Activated naive CD8-positive, alpha-beta T cell treated with anti-CD3 and anti-CD28 coated beads, Interleukin-2, amount 50 U/mL, for 24 hours (primary cell): ENCODE data around the gene PPOX.

Source experiments
- ATAC-seq: fragments of 150-1000 bp; cut with Tn5 transposase; one replicate; pipeline ENCODE4 v1.10.0; 2021
- DNase-seq: peaks from one replicate; pipeline ENCODE4 v3.0.0; 2021
- H3K27ac Mint-ChIP-seq: one replicate; pipeline ENCODE4 v1.8.0; 2021; ENCODE audit warnings: mild to moderate bottlenecking, mixed read lengths
- H3K27me3 Mint-ChIP-seq: one replicate; pipeline ENCODE4 v1.8.0; 2021; ENCODE audit warnings: mixed read lengths
- H3K36me3 Mint-ChIP-seq: one replicate; pipeline ENCODE4 v1.8.0; 2021; ENCODE audit warnings: low read depth, mixed read lengths
- H3K4me1 Mint-ChIP-seq: one replicate; pipeline ENCODE4 v1.8.0; 2021; ENCODE audit warnings: mixed read lengths
- H3K4me3 Mint-ChIP-seq: one replicate; pipeline ENCODE4 v1.8.0; 2021; ENCODE audit warnings: mild to moderate bottlenecking, moderate library complexity, mixed read lengths
- H3K9me3 Mint-ChIP-seq: one replicate; pipeline ENCODE4 v1.8.0; 2021; ENCODE audit warnings: mixed read lengths

The PPOX gene

GRCh38 chr1:161177112-161177935 is 11.1 kb downstream of the PPOX start, which contains the start of gene B4GALT3:
Gene B4GALT3, minus strand, starts transcription at chr1:161177507. Its CDS starts 1,447 bp downstream, at chr1:161176060.
- Mint-ChIP-seq H3K4me1 (peaks cover 62% of the 10 kb centered on the region), H3K9me3 (no peaks in the 10 kb centered on the region), H3K27me3 (no peaks in the 10 kb centered on the region), H3K27ac (peak within 1 kb of the TSS; percentile 96), H3K36me3 (peaks cover 23% of the 10 kb centered on the region), H3K4me3 (peak within 1 kb of the TSS; percentile 96)
- ATAC-seq (peak; percentile 85), DNase-seq (peak; percentile 98)

- no peak for ATAC-seq
- Mint-ChIP-seq H3K4me3 (peak overlapping the region; percentile 96), H3K9me3 (no peaks in the 10 kb centered on the region)
Measured at GRCh38 chr1:161177936-161178244, 11.7 kb downstream of the PPOX start.

GRCh38 chr1:161179698-161180097 is 13.5 kb downstream of the PPOX start:
- DNase-seq: no peak
- Mint-ChIP-seq H3K36me3 (peaks cover 7% of the 10 kb centered on the region), H3K4me3 (no peak overlapping the region), H3K27ac (no peak overlapping the region), H3K27me3 (no peaks in the 10 kb centered on the region), H3K4me1 (peaks cover 71% of the 10 kb centered on the region), H3K9me3 (no peaks in the 10 kb centered on the region)
- no peak for ATAC-seq

More at GRCh38 chr1:161177936-161178244, 11.7 kb downstream of the PPOX start:
- Mint-ChIP-seq H3K27me3 (no peaks in the 10 kb centered on the region), H3K27ac (peak overlapping the region; percentile 96), H3K4me1 (peaks cover 64% of the 10 kb centered on the region), H3K36me3 (peaks cover 19% of the 10 kb centered on the region)
- DNase-seq: no peak

GRCh38 chr1:161180639-161181038 is 14.4 kb downstream of the PPOX start:
- ATAC-seq (no peak), DNase-seq (no peak)
- H3K4me1 Mint-ChIP-seq: peaks cover 74% of the 10 kb centered on the region
- peaks cover 5% of the 10 kb centered on the region for H3K36me3 Mint-ChIP-seq
- no peaks in the 10 kb centered on the region for H3K9me3 Mint-ChIP-seq
- H3K4me3 Mint-ChIP-seq: no peak overlapping the region
- H3K27me3 Mint-ChIP-seq: no peaks in the 10 kb centered on the region
- H3K27ac Mint-ChIP-seq: no peak overlapping the region

GRCh38 chr1:161182214-161182613 is 16.0 kb downstream of the PPOX start:
- Mint-ChIP-seq H3K27me3 (no peaks in the 10 kb centered on the region), H3K4me3 (peak overlapping the region; percentile 22), H3K36me3 (no peaks in the 10 kb centered on the region), H3K9me3 (no peaks in the 10 kb centered on the region), H3K27ac (peak overlapping the region; percentile 92), H3K4me1 (peaks cover 78% of the 10 kb centered on the region)
- peak; percentile 79 for ATAC-seq
- peak; percentile 53 for DNase-seq

GRCh38 chr1:161185282-161185682 is 19.1 kb downstream of the PPOX start:
- peak; percentile 68 for DNase-seq
- Mint-ChIP-seq H3K9me3 (no peaks in the 10 kb centered on the region), H3K4me3 (peak overlapping the region; percentile 67), H3K4me1 (peaks cover 80% of the 10 kb centered on the region), H3K27ac (peak overlapping the region; percentile 91), H3K36me3 (no peaks in the 10 kb centered on the region), H3K27me3 (no peaks in the 10 kb centered on the region)
- peak; percentile 58 for ATAC-seq

- no peak for ATAC-seq
Measured at GRCh38 chr1:161185732-161186311, 19.6 kb downstream of the PPOX start.

GRCh38 chr1:161187311-161187710 is 21.1 kb downstream of the PPOX start:
- H3K36me3 Mint-ChIP-seq: no peaks in the 10 kb centered on the region
- H3K27ac Mint-ChIP-seq: peak overlapping the region; percentile 44
- DNase-seq (no peak), ATAC-seq (no peak)
- H3K4me1 Mint-ChIP-seq: peaks cover 61% of the 10 kb centered on the region
- H3K27me3 Mint-ChIP-seq: no peaks in the 10 kb centered on the region
- no peaks in the 10 kb centered on the region for H3K9me3 Mint-ChIP-seq
- H3K4me3 Mint-ChIP-seq: no peak overlapping the region

More at GRCh38 chr1:161185732-161186311, 19.6 kb downstream of the PPOX start:
- H3K27ac Mint-ChIP-seq: peak overlapping the region; percentile 91
- no peaks in the 10 kb centered on the region for H3K27me3 Mint-ChIP-seq
- no peaks in the 10 kb centered on the region for H3K36me3 Mint-ChIP-seq
- no peaks in the 10 kb centered on the region for H3K9me3 Mint-ChIP-seq
- peaks cover 74% of the 10 kb centered on the region for H3K4me1 Mint-ChIP-seq
- DNase-seq: peak; percentile 31
- H3K4me3 Mint-ChIP-seq: peak overlapping the region; percentile 67

- H3K27ac Mint-ChIP-seq: peak overlapping the region; percentile 27
- no peak for DNase-seq
- ATAC-seq: no peak
- H3K4me3 Mint-ChIP-seq: no peak overlapping the region
- H3K27me3 Mint-ChIP-seq: no peaks in the 10 kb centered on the region
- H3K4me1 Mint-ChIP-seq: peaks cover 57% of the 10 kb centered on the region
- H3K36me3 Mint-ChIP-seq: no peaks in the 10 kb centered on the region
- no peaks in the 10 kb centered on the region for H3K9me3 Mint-ChIP-seq
Measured at GRCh38 chr1:161188381-161188780, 22.2 kb downstream of the PPOX start.

GRCh38 chr1:161189036-161189435 is 22.8 kb downstream of the PPOX start:
- H3K4me3 Mint-ChIP-seq: no peak overlapping the region
- no peak for DNase-seq
- no peaks in the 10 kb centered on the region for H3K9me3 Mint-ChIP-seq
- peaks cover 53% of the 10 kb centered on the region for H3K4me1 Mint-ChIP-seq
- no peaks in the 10 kb centered on the region for H3K36me3 Mint-ChIP-seq
- ATAC-seq: no peak
- no peaks in the 10 kb centered on the region for H3K27me3 Mint-ChIP-seq
- H3K27ac Mint-ChIP-seq: no peak overlapping the region

GRCh38 chr1:161190962-161191521 is 24.8 kb downstream of the PPOX start:
- ATAC-seq (no peak), DNase-seq (no peak)
- no peaks in the 10 kb centered on the region for H3K27me3 Mint-ChIP-seq
- H3K36me3 Mint-ChIP-seq: no peaks in the 10 kb centered on the region
- H3K9me3 Mint-ChIP-seq: no peaks in the 10 kb centered on the region
- peaks cover 50% of the 10 kb centered on the region for H3K4me1 Mint-ChIP-seq
- no peak overlapping the region for H3K27ac Mint-ChIP-seq
- no peak overlapping the region for H3K4me3 Mint-ChIP-seq

- Mint-ChIP-seq H3K9me3 (no peaks in the 10 kb centered on the region), H3K27me3 (no peaks in the 10 kb centered on the region), H3K36me3 (no peaks in the 10 kb centered on the region), H3K4me3 (no peak overlapping the region), H3K4me1 (peaks cover 42% of the 10 kb centered on the region), H3K27ac (no peak overlapping the region)
- no peak for ATAC-seq
- no peak for DNase-seq
Measured at GRCh38 chr1:161191971-161192370, 25.7 kb downstream of the PPOX start.

GRCh38 chr1:161192476-161193465 is 26.5 kb downstream of the PPOX start:
- no peak overlapping the region for H3K4me3 Mint-ChIP-seq
- ATAC-seq (peak; percentile 87), DNase-seq (peak; percentile 62)
- H3K4me1 Mint-ChIP-seq: peaks cover 34% of the 10 kb centered on the region
- H3K27me3 Mint-ChIP-seq: no peaks in the 10 kb centered on the region
- H3K36me3 Mint-ChIP-seq: no peaks in the 10 kb centered on the region
- H3K9me3 Mint-ChIP-seq: no peaks in the 10 kb centered on the region
- H3K27ac Mint-ChIP-seq: peak overlapping the region; percentile 24

- no peak overlapping the region for H3K4me3 Mint-ChIP-seq
- peaks cover 29% of the 10 kb centered on the region for H3K4me1 Mint-ChIP-seq
- no peak for DNase-seq
- no peaks in the 10 kb centered on the region for H3K9me3 Mint-ChIP-seq
- no peak for ATAC-seq
- no peaks in the 10 kb centered on the region for H3K36me3 Mint-ChIP-seq
- no peaks in the 10 kb centered on the region for H3K27me3 Mint-ChIP-seq
- no peak overlapping the region for H3K27ac Mint-ChIP-seq
Measured at GRCh38 chr1:161193561-161194235, 27.5 kb downstream of the PPOX start.
